Measurements from ENCODE around the gene IQGAP3.

IQGAP3 gene

GRCh38 chr1:156502391-156502893 is 69.9 kb downstream of the IQGAP3 start:
- no peak for TF ChIP-seq CTCF (IDR thresholded peaks at IDR 0.05; ENCODE audit: extremely low read depth, insufficient read depth, missing control alignments)
- DNase-seq (ENCODE audit: low spot score) = no peak
- in situ Hi-C loops (cut with MboI; ENCODE audit: low pct_unique_long_range_greater_than_20kb, low sequenced_read_pairs, unreplicated experiment) = no loop called here

- DNase-seq (ENCODE audit: low spot score) = peak; percentile 97
- peak; percentile 69 for TF ChIP-seq CTCF (IDR thresholded peaks at IDR 0.05; ENCODE audit: extremely low read depth, insufficient read depth, missing control alignments)
- in situ Hi-C loops (cut with MboI; ENCODE audit: low pct_unique_long_range_greater_than_20kb, low sequenced_read_pairs, unreplicated experiment) = no loop called here
Measured at GRCh38 chr1:156500793-156501506, 71.4 kb downstream of the IQGAP3 start.

GRCh38 chr1:156500543-156500792 is 71.9 kb downstream of the IQGAP3 start, which contains the start of gene MEF2D:
TSS of gene MEF2D (minus strand) at chr1:156500775. CDS start at chr1:156483292, 17,483 bp downstream.
- in situ Hi-C loops (cut with MboI; ENCODE audit: low pct_unique_long_range_greater_than_20kb, low sequenced_read_pairs, unreplicated experiment) = no loop called here
- TF ChIP-seq CTCF (IDR thresholded peaks at IDR 0.05; ENCODE audit: extremely low read depth, insufficient read depth, missing control alignments) = no peak
- no peak for DNase-seq (ENCODE audit: low spot score)

GRCh38 chr1:156499842-156500542 is 72.4 kb downstream of the IQGAP3 start:
- TF ChIP-seq CTCF (IDR thresholded peaks at IDR 0.05; ENCODE audit: extremely low read depth, insufficient read depth, missing control alignments) = no peak
- in situ Hi-C loops (cut with MboI; ENCODE audit: low pct_unique_long_range_greater_than_20kb, low sequenced_read_pairs, unreplicated experiment) = no loop called here
- DNase-seq (ENCODE audit: low spot score) = no peak

GRCh38 chr1:156499194-156499841 is 73.0 kb downstream of the IQGAP3 start:
- no peak for DNase-seq (ENCODE audit: low spot score)
- TF ChIP-seq CTCF (IDR thresholded peaks at IDR 0.05; ENCODE audit: extremely low read depth, insufficient read depth, missing control alignments) = no peak
- in situ Hi-C loops (cut with MboI; ENCODE audit: low pct_unique_long_range_greater_than_20kb, low sequenced_read_pairs, unreplicated experiment) = no loop called here

GRCh38 chr1:156498432-156499193 is 73.8 kb downstream of the IQGAP3 start:
- no peak for TF ChIP-seq CTCF (IDR thresholded peaks at IDR 0.05; ENCODE audit: extremely low read depth, insufficient read depth, missing control alignments)
- in situ Hi-C loops (cut with MboI; ENCODE audit: low pct_unique_long_range_greater_than_20kb, low sequenced_read_pairs, unreplicated experiment) = no loop called here
- no peak for DNase-seq (ENCODE audit: low spot score)

All from GM13977 (cell line).